ENCODE results near the gene FBXO8. TPM values are rescaled to one million over a fixed set of nuclear protein-coding genes. Genes with fewer than 3 reads are reported as not detected.

The FBXO8 gene
- total RNA-seq, 1 donor = 32.2 TPM

- Histone ChIP-seq H3K79me2 (ENCODE audit: insufficient read depth, low read length) (no peaks in the 10 kb centered on the region), H2AFZ (ENCODE audit: low read length) (no peak overlapping the region), H3K27me3 (ENCODE audit: insufficient read depth, low read length) (no peaks in the 10 kb centered on the region), H3K27ac (ENCODE audit: low read depth, low read length) (no peak overlapping the region), H4K20me1 (ENCODE audit: insufficient read depth, low read length) (no peaks in the 10 kb centered on the region), H3K4me3 (ENCODE audit: insufficient read depth, low read length) (no peak overlapping the region), H3K4me2 (ENCODE audit: insufficient read depth, low read length) (no peak overlapping the region), H3K4me1 (ENCODE audit: insufficient read depth, low read length) (peaks cover 13% of the 10 kb centered on the region), H3K36me3 (ENCODE audit: insufficient read depth, low read length) (no peaks in the 10 kb centered on the region), H3K9me3 (ENCODE audit: low read depth, low read length) (no peaks in the 10 kb centered on the region)
- TF ChIP-seq CTCF (IDR thresholded peaks at IDR 0.05; ENCODE audit: extremely low read depth, low read depth, low read length) = no peak
- DNase-seq (ENCODE audit: insufficient read length, low spot score, missing footprints) = no peak
These were observed 28.9 kb downstream of the FBXO8 start for GRCh38 chr4:174254613-174255012.

- H3K79me2 ChIP-seq (ENCODE audit: insufficient read depth, low read length) = no peaks in the 10 kb centered on the region
- no peaks in the 10 kb centered on the region for H3K27me3 ChIP-seq (ENCODE audit: insufficient read depth, low read length)
- no peak overlapping the region for H2AFZ ChIP-seq (ENCODE audit: low read length)
- H3K36me3 ChIP-seq (ENCODE audit: insufficient read depth, low read length) = no peaks in the 10 kb centered on the region
- H3K4me1 ChIP-seq (ENCODE audit: insufficient read depth, low read length) = peaks cover 13% of the 10 kb centered on the region
- no peak overlapping the region for H3K4me3 ChIP-seq (ENCODE audit: insufficient read depth, low read length)
- no peaks in the 10 kb centered on the region for H4K20me1 ChIP-seq (ENCODE audit: insufficient read depth, low read length)
- no peak overlapping the region for H3K4me2 ChIP-seq (ENCODE audit: insufficient read depth, low read length)
- H3K9me3 ChIP-seq (ENCODE audit: low read depth, low read length) = no peaks in the 10 kb centered on the region
- no peak for TF ChIP-seq CTCF (IDR thresholded peaks at IDR 0.05; ENCODE audit: extremely low read depth, low read depth, low read length)
- DNase-seq (ENCODE audit: insufficient read length, low spot score, missing footprints) = no peak
- no peak overlapping the region for H3K27ac ChIP-seq (ENCODE audit: low read depth, low read length)
These were observed 31.1 kb downstream of the FBXO8 start for GRCh38 chr4:174252412-174252811.

GRCh38 chr4:174248407-174248806, 35.1 kb downstream of the FBXO8 start:
- no peak for DNase-seq (ENCODE audit: insufficient read length, low spot score, missing footprints)
- Histone ChIP-seq H4K20me1 (ENCODE audit: insufficient read depth, low read length) (no peaks in the 10 kb centered on the region), H3K79me2 (ENCODE audit: insufficient read depth, low read length) (no peaks in the 10 kb centered on the region), H3K4me3 (ENCODE audit: insufficient read depth, low read length) (no peak overlapping the region), H2AFZ (ENCODE audit: low read length) (no peak overlapping the region), H3K4me1 (ENCODE audit: insufficient read depth, low read length) (no peaks in the 10 kb centered on the region), H3K4me2 (ENCODE audit: insufficient read depth, low read length) (no peak overlapping the region), H3K9me3 (ENCODE audit: low read depth, low read length) (no peaks in the 10 kb centered on the region), H3K36me3 (ENCODE audit: insufficient read depth, low read length) (no peaks in the 10 kb centered on the region), H3K27ac (ENCODE audit: low read depth, low read length) (no peak overlapping the region), H3K27me3 (ENCODE audit: insufficient read depth, low read length) (no peaks in the 10 kb centered on the region)
- TF ChIP-seq CTCF (IDR thresholded peaks at IDR 0.05; ENCODE audit: extremely low read depth, low read depth, low read length) = no peak

DNA sequence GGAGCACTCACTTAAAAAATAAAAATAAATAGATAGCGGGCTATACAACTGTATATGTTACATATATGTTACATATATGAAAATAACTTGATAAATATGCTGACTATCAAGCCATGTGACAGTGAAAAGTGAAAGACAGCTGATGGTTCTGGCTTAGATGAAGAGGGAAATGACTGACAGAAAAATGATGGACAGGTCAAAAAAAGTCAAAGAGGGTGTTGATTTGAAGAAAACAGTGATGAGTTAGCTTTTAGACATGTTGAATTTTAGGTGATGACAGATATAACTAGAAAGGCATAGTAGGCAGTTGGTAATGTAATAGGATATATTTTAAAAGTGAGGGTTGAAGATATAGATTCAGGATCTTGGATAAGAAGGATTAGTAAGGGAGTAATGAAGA, 37.8 kb downstream of the FBXO8 start:
- no peaks in the 10 kb centered on the region for H4K20me1 ChIP-seq (ENCODE audit: insufficient read depth, low read length)
- H3K4me2 ChIP-seq (ENCODE audit: insufficient read depth, low read length) = no peak overlapping the region
- H3K27me3 ChIP-seq (ENCODE audit: insufficient read depth, low read length) = no peaks in the 10 kb centered on the region
- DNase-seq (ENCODE audit: insufficient read length, low spot score, missing footprints) = no peak
- H3K4me1 ChIP-seq (ENCODE audit: insufficient read depth, low read length) = no peaks in the 10 kb centered on the region
- H3K79me2 ChIP-seq (ENCODE audit: insufficient read depth, low read length) = no peaks in the 10 kb centered on the region
- H2AFZ ChIP-seq (ENCODE audit: low read length) = no peak overlapping the region
- no peak overlapping the region for H3K4me3 ChIP-seq (ENCODE audit: insufficient read depth, low read length)
- H3K27ac ChIP-seq (ENCODE audit: low read depth, low read length) = no peak overlapping the region
- TF ChIP-seq CTCF (IDR thresholded peaks at IDR 0.05; ENCODE audit: extremely low read depth, low read depth, low read length) = no peak
- H3K9me3 ChIP-seq (ENCODE audit: low read depth, low read length) = no peaks in the 10 kb centered on the region
- H3K36me3 ChIP-seq (ENCODE audit: insufficient read depth, low read length) = no peaks in the 10 kb centered on the region
